Right ventricle myocardium inferior (tissue), 1 donor: ENCODE results near the gene AFF4. TPM values are rescaled to one million over a fixed set of nuclear protein-coding genes. Genes with fewer than 3 reads are reported as not detected.

Experiments
- ATAC-seq: fragments of 200-7000 bp; cut with Tn5 transposase; one replicate; pipeline ENCODE4 v1.9.1; 2020; ENCODE audit warnings: mild to moderate bottlenecking, moderate library complexity
- DNase-seq: peaks from one replicate; pipeline ENCODE4 v3.0.0; 2021; ENCODE audit errors: missing footprints
- intact Hi-C: fragments of 100-400 bp; cut with DNase I; formaldehyde crosslinking; loops from one replicate; pipeline ENCODE4 v1.11.0; 2022
- total RNA-seq: library from RNA; stranded (reverse); fragmentation: NEBNext Ultra II Directional; extraction: Animal tissue kit (Norgen Biotek cat#: 25700); gene quantifications from one replicate; pipeline ENCODE4 v1.2.1, GENCODE V29; 2021
- donor health status: DM: no; HTN: yes; CAD: no; lungs with severe emphysema.

AFF4 gene
- total RNA-seq, 1 donor from 2014 or later, result 29.2 TPM

GRCh38 chr5:132837868-132838267 is 125.6 kb downstream of the AFF4 start:
- intact Hi-C loops, result no loop called here
- DNase-seq, result no peak

GRCh38 chr5:132836852-132837251 is 126.6 kb downstream of the AFF4 start:
- intact Hi-C loops, result no loop called here
- no peak for ATAC-seq
- DNase-seq, result no peak

More at GRCh38 chr5:132837868-132838267, 125.6 kb downstream of the AFF4 start:
- no peak for ATAC-seq

DNA sequence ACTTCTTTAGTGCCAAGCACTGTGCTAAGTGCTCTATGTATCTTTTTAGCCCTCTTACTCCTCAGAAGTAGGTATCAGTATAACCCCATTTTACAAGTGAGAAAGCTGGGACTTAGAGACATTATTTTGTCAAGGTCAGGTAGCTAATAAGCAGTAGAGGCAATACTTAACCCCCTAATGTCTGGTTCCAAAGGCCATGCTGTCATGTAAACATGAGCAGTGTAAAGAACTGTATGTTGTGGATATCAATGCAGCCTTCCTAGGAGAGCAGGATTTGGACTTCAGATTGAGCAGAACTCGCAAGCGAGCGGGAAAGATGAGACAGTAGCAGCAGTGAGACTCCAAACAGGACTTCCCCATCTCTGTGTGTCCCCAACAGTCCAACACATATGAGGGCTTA is 129.4 kb downstream of the AFF4 start:
- no peak for DNase-seq
- intact Hi-C loops, result no loop called here
- no peak for ATAC-seq

GRCh38 chr5:132832612-132833011 is 130.8 kb downstream of the AFF4 start:
- ATAC-seq (no peak), DNase-seq (no peak)
- intact Hi-C loops, result no loop called here

- ATAC-seq (no peak), DNase-seq (no peak)
- intact Hi-C loops, result no loop called here
Observed at GRCh38 chr5:132831095-132831860, 132.2 kb downstream of the AFF4 start.

DNA sequence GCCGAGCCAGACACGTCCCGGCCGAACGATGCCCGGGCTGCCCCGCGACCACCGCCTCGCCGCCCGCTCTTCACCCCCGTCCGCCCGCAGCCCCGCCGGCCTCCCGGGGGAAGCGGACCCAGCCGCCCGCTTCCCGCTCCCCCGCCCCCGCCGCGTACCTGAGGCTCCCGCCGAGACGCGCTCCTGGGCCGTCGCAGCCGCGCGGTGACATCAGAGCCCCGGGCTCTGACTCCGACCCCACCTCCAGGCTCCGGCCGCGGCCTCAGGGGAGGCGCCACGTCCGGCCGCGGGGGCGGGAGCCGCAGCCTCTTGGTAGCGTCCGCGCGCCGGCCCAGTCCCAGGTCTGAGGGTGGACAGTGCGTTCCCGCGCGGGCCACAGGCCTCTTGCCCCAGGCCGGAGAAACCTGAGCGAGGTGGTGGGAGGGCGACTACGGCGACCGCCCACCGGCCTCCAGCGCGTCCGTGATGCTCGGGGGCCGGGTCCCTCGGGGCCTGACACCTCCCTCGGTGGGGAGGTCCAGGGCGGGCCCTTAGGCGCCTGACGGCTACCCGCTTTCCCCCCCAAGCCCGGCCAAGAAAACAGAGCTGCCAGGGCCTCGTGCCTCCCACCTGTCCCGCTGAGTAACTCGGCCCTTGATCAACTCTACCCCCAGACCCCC is 132.9 kb downstream of the AFF4 start, which contains the start of gene SHROOM1:
TSS of gene SHROOM1 (minus strand) at position 212 of the 659 bp plus-strand sequence. CDS start 4,507 bp downstream, outside the sequence.
- peak; percentile 86 for DNase-seq
- intact Hi-C loops, result loop anchor here (1.0 kb wide), 2 partner anchors 36 to 53 kb away; partner anchors contain the start of genes GDF9 and UQCRQ
- ATAC-seq, result peak; percentile 81

- intact Hi-C loops, result loop anchor here (1.0 kb wide), 2 partner anchors 36 to 53 kb away; partner anchors contain the start of genes GDF9 and UQCRQ
- peak; percentile 87 for DNase-seq
- ATAC-seq, result peak; percentile 91
Observed at GRCh38 chr5:132829742-132830435, 133.5 kb downstream of the AFF4 start.

GRCh38 chr5:132828846-132829494 is 134.5 kb downstream of the AFF4 start:
- intact Hi-C loops, result no loop called here
- no peak for DNase-seq
- ATAC-seq, result no peak

DNA sequence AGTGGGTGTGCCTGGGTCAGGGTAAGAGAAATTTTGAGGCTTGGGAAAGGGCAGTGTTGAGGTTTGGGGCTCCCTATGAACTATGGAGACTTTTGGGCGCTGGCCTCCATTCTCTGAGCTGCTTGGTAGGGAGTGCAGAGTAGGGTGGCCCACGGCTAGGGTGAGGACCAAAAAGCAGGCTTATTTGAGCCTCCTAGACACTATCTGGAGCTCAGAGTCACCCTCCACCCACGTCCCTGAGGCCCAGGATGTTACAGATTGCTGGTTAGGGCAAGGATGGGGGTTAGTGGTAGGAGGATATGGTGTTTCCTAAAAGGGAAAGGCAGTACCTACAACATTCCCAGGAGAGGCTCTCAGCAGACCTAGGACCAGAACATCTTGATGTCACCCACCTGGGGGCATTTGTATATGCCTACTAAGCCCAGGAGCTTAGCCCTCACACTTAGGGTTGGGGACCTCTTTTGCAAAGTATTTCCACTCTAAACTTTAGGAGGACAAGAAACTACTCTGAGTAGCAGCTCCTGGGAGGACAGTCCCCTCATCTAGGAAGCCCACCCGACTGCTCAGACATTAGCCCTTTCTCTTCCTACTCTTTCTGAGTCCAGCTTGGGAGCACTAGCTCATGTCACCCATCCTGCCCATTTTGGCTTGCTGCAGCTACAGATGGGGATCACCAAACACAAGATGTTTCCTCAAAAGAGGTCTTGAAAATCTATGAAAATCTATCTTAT is 135.3 kb downstream of the AFF4 start:
- ATAC-seq, result no peak
- no peak for DNase-seq
- intact Hi-C loops, result no loop called here

DNA sequence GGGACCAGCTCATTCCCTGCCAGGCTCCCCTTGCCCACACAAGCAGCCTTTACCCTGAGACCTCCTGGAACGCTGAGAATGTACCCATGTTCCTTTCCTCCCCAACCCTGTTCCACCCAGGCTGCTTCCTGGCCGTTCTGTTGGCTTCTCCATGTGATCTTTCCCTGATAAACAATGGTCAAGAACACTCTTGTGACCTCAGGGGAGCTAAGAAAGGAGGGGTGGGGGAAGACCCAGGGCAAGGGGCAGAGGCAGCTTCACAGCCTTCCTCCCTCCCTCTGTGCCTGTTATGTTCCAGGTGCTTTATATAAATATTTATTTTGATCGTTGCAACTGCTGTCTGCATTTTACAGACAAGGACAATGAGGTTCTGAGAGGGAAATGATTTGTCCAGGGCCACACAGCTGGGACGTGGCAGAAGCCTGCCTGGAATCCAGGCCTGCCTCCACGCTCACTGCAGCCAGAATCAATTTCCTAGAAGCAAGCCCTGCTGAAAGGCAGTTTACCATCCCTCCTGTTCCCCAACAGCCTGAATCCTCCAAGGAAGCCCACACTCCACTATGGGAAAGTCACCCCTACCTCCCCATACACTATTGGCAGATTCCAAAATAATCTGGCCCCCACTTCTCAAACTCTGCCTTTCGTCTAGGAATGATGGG is 136.9 kb downstream of the AFF4 start:
- intact Hi-C loops, result no loop called here
- DNase-seq (no peak), ATAC-seq (no peak)

DNA sequence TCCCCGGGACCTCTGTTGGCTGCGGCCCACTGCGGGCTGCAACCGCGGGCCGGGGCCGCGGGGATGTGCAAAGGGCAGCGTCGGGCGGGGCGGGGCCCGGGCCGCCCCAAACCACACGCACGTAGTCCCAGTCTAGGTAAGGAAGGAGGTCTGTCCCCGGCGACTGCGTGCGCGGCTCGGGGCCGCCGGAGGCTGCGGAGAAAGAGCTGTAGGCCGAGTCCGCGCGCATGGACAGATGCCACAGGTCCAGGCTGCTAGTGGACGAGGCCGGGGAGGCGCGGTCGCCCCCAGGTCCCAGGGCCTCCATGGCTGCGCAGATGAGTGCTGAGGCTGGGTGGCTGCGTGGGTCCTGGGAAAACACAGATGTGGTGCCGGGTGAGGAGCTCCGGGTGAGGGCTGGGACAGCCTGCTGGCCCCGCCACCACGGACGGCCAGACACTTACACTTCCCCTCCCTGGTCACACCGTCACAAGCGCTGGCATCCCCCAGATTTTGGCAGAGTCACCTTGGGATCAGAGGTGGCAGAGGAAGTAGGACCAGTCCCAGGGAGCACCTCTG is 137.5 kb downstream of the AFF4 start:
- intact Hi-C loops, result no loop called here
- ATAC-seq, result no peak
- DNase-seq, result no peak

Other genes with a start within 250 kb of the AFF4 start
- 10.2 TPM for gene KIF3A, start 226.1 kb downstream of the AFF4 start, total RNA-seq
- gene CCNI2, start 216.2 kb downstream of the AFF4 start, total RNA-seq, result 0.16 TPM
- gene SEPTIN8, start 186.4 kb downstream of the AFF4 start, total RNA-seq, result 28.5 TPM
- 0.27 TPM for gene SOWAHA, start 150.3 kb downstream of the AFF4 start, total RNA-seq
- 5.0 TPM for gene SHROOM1, start 133.0 kb downstream of the AFF4 start, total RNA-seq
- 0.24 TPM for gene GDF9, start 97.2 kb downstream of the AFF4 start, total RNA-seq
- 1,774 TPM for gene UQCRQ, start 97.0 kb downstream of the AFF4 start, total RNA-seq
- gene LEAP2, start 90.0 kb downstream of the AFF4 start, total RNA-seq, result 1.1 TPM
- 18.4 TPM for gene ZCCHC10, start 62.9 kb upstream of the AFF4 start, total RNA-seq
- gene HSPA4, start 88.4 kb upstream of the AFF4 start, total RNA-seq, result 77.4 TPM